ENCODE data around the gene PERM1.

The PERM1 gene

DNA sequence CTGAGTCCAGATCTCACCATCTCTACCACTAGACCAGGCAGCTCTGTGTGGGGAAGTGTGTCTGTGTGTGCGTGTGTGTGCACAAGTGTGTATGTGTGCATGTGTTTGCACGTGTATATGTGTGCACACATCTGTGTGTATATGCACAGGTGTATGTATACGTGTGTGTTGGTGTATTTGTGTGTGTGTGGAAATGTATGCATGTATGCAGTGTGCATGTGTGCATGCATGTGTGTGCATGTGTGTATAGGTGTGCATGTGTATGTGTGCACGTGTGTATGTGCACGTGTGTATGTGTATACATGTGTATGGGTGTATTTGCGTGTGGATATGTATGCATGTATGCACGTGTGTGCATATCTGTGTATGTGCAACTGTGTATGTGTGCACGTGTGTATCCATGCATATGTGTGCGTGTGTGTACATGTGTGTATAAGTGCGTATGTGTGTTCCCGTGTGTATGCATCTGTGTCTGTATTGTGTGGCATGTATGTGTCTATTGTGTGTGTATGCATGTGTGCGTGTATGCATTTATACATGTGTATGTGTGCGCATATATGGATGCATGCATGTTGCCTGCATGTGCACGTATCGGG, 12.5 kb downstream of the PERM1 start:
- H3K4me3 ChIP-seq (replicated peaks; ENCODE audit: low read depth, low read length) = no peak overlapping the region
- TF ChIP-seq, protein P1, sequence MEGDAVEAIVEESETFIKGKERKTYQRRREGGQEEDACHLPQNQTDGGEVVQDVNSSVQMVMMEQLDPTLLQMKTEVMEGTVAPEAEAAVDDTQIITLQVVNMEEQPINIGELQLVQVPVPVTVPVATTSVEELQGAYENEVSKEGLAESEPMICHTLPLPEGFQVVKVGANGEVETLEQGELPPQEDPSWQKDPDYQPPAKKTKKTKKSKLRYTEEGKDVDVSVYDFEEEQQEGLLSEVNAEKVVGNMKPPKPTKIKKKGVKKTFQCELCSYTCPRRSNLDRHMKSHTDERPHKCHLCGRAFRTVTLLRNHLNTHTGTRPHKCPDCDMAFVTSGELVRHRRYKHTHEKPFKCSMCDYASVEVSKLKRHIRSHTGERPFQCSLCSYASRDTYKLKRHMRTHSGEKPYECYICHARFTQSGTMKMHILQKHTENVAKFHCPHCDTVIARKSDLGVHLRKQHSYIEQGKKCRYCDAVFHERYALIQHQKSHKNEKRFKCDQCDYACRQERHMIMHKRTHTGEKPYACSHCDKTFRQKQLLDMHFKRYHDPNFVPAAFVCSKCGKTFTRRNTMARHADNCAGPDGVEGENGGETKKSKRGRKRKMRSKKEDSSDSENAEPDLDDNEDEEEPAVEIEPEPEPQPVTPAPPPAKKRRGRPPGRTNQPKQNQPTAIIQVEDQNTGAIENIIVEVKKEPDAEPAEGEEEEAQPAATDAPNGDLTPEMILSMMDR (IDR thresholded peaks at IDR 0.05; ENCODE audit: low read depth, low read length, missing control alignments) = no peak
- no peak for DNase-seq (ENCODE audit: extremely low read depth, low read depth)

- DNase-seq (ENCODE audit: extremely low read depth, low read depth) = no peak
- peak overlapping the region; percentile 53; the same call in 1 of the 2 replicates for H3K4me3 ChIP-seq (replicated peaks; ENCODE audit: low read depth, low read length)
- TF ChIP-seq, protein P1 (IDR thresholded peaks at IDR 0.05; ENCODE audit: low read depth, low read length, missing control alignments) = no peak
Observed at GRCh38 chr1:967466-968343, 14.2 kb downstream of the PERM1 start.

DNA sequence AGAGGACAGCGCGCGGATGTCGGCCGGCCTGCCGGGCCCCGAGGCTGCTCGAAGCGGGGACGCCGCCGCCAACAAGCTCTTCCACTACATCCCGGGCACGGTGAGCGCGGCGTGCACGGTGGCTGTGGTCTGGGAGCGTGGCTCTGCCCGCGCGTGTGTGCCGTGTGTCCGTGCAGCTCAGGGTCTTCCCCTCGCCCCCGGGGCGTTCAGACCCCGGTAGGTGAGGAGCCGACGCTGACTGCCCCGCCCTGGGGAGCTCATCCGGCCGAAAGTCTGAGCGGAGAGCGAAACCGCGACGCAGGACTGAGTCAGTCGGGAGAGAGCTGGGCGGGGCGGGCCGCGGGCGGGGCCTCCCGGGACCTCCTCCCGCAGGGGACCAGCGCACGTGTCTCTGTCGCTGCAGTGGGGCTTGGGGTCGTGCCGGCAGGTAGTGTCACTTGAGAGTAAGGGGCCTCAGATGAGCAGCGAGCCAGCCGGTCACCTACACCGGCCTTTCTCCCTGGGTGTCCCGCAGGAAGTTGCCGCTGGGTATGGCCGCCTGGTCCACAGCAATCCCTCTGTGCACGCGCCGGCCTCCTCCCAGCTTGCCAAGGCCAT, 15.1 kb downstream of the PERM1 start:
- H3K4me3 ChIP-seq (replicated peaks; ENCODE audit: low read depth, low read length) = peak overlapping the region; percentile 53
- no peak for DNase-seq (ENCODE audit: extremely low read depth, low read depth)
- TF ChIP-seq, protein P1 (IDR thresholded peaks at IDR 0.05; ENCODE audit: low read depth, low read length, missing control alignments) = no peak

DNA sequence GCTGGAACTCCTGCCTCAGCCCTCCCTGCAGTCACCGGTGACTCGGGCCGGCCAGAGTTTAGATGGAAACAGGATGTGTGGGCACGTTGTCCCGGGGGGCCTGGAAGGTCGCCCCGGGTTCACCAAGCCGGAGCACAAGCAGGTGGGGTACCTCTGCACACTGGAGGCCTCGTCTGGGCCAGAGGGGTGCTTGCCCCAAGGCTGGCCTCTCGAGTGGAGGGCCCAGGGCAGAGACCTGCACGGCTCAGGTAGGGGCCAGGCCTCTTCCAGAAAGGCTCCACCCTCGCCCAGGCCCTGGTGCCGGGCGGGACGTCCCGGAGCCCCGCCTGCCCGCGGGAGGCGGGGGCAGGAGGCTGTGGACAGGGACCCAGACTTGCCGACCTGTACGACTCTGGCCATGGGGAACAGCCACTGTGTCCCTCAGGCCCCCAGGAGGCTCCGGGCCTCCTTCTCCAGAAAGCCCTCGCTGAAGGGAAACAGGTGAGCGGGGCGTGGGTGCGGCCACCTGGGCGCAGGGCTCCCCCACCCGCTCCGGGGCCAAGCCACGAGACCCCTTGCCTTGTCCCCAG, 15.7 kb downstream of the PERM1 start, which contains the start of gene PLEKHN1:
Gene PLEKHN1, plus strand, starts transcription at position 348 of the 569 bp plus-strand sequence. Its CDS starts 50 bp downstream, at position 398.
- TF ChIP-seq, protein P1 (IDR thresholded peaks at IDR 0.05; ENCODE audit: low read depth, low read length, missing control alignments) = no peak
- H3K4me3 ChIP-seq (replicated peaks; ENCODE audit: low read depth, low read length) = peak within 1 kb of the TSS; percentile 53
- no peak for DNase-seq (ENCODE audit: extremely low read depth, low read depth)

- DNase-seq (ENCODE audit: extremely low read depth, low read depth) = no peak
- TF ChIP-seq, protein P1 (IDR thresholded peaks at IDR 0.05; ENCODE audit: low read depth, low read length, missing control alignments) = no peak
- H3K4me3 ChIP-seq (replicated peaks; ENCODE audit: low read depth, low read length) = peak overlapping the region; percentile 53; the same call in 1 of the 2 replicates
Observed at GRCh38 chr1:965526-966134, 16.3 kb downstream of the PERM1 start.
